ENCODE results near the gene FGD3.

DNA sequence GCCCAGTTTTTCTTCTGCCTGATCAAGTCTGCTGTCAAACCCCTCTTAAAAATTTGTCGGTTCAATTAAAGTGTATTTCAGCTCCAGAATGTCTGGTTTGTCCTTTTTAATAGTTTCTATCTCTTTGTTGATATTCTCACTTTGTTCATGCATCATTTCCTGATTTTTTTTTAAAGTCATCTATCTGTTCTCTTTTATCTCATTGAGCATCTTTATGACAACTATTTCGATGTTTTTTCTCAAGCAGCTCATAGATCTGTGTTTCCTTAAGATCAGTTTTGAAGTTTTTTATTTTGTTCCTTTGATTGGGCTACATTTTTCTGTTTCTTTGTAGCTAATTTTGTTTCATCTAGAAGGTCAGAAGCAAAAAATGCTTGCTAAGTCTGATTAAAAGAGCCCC lies 53.7 kb downstream of the FGD3 start:
- no peak for TF ChIP-seq POLR2AphosphoS5 (IDR thresholded peaks at IDR 0.05; ENCODE audit: insufficient read depth in 1 of 2, low read depth in 1 of 2)
- TF ChIP-seq CTCF (IDR thresholded peaks at IDR 0.05): no peak

Data from vagina (tissue), 2 donors.